ENCODE measurements around the gene KCNN4.

Gene KCNN4

GRCh38 chr19:43748205-43748594 lies 32.6 kb downstream of the KCNN4 start:
- DNase-seq (ENCODE audit: extremely low read depth, insufficient read length), result no peak
- no peak overlapping the region for H3K4me3 ChIP-seq (replicated peaks; ENCODE audit: low read depth, low read length)
- H3K27me3 ChIP-seq (replicated peaks; ENCODE audit: control insufficient read depth, insufficient read depth, low read length), result no peaks in the 10 kb centered on the region
- TF ChIP-seq CTCF (IDR thresholded peaks at IDR 0.05; ENCODE audit: insufficient read depth, low read length, poor library complexity, severe bottlenecking), result no peak
- peaks cover 18% of the 10 kb centered on the region for H3K36me3 ChIP-seq (ENCODE audit: control insufficient read depth, insufficient read depth, low read length)

- H3K36me3 ChIP-seq (ENCODE audit: control insufficient read depth, insufficient read depth, low read length), result peaks cover 19% of the 10 kb centered on the region
- no peaks in the 10 kb centered on the region for H3K27me3 ChIP-seq (replicated peaks; ENCODE audit: control insufficient read depth, insufficient read depth, low read length)
- TF ChIP-seq CTCF (IDR thresholded peaks at IDR 0.05; ENCODE audit: insufficient read depth, low read length, poor library complexity, severe bottlenecking), result no peak
- DNase-seq (ENCODE audit: extremely low read depth, insufficient read length), result no peak
- 0 out of 2 replicates have a peak overlapping the region, but pooled peaks have one; percentile 4 for H3K4me3 ChIP-seq (replicated peaks; ENCODE audit: low read depth, low read length)
Observed at GRCh38 chr19:43747557-43748204, 33.1 kb downstream of the KCNN4 start.

- peaks cover 36% of the 10 kb centered on the region for H3K36me3 ChIP-seq (ENCODE audit: control insufficient read depth, insufficient read depth, low read length)
- no peak for DNase-seq (ENCODE audit: extremely low read depth, insufficient read length)
- no peak overlapping the region for H3K4me3 ChIP-seq (replicated peaks; ENCODE audit: low read depth, low read length)
- TF ChIP-seq CTCF (IDR thresholded peaks at IDR 0.05; ENCODE audit: insufficient read depth, low read length, poor library complexity, severe bottlenecking), result no peak
- H3K27me3 ChIP-seq (replicated peaks; ENCODE audit: control insufficient read depth, insufficient read depth, low read length), result no peaks in the 10 kb centered on the region
Observed at GRCh38 chr19:43743059-43743458, 37.7 kb downstream of the KCNN4 start.

GRCh38 chr19:43741075-43741825 lies 39.5 kb downstream of the KCNN4 start:
- no peaks in the 10 kb centered on the region for H3K27me3 ChIP-seq (replicated peaks; ENCODE audit: control insufficient read depth, insufficient read depth, low read length)
- no peak overlapping the region for H3K4me3 ChIP-seq (replicated peaks; ENCODE audit: low read depth, low read length)
- DNase-seq (ENCODE audit: extremely low read depth, insufficient read length), result no peak
- TF ChIP-seq CTCF (IDR thresholded peaks at IDR 0.05; ENCODE audit: insufficient read depth, low read length, poor library complexity, severe bottlenecking), result no peak
- peaks cover 40% of the 10 kb centered on the region for H3K36me3 ChIP-seq (ENCODE audit: control insufficient read depth, insufficient read depth, low read length)

- H3K27me3 ChIP-seq (replicated peaks; ENCODE audit: control insufficient read depth, insufficient read depth, low read length), result no peaks in the 10 kb centered on the region
- no peak for TF ChIP-seq CTCF (IDR thresholded peaks at IDR 0.05; ENCODE audit: insufficient read depth, low read length, poor library complexity, severe bottlenecking)
- DNase-seq (ENCODE audit: extremely low read depth, insufficient read length), result no peak
- H3K4me3 ChIP-seq (replicated peaks; ENCODE audit: low read depth, low read length), result no peak overlapping the region
- H3K36me3 ChIP-seq (ENCODE audit: control insufficient read depth, insufficient read depth, low read length), result peaks cover 39% of the 10 kb centered on the region
Observed at GRCh38 chr19:43739439-43740235, 41.1 kb downstream of the KCNN4 start.
